Stimulated activated CD8-positive, alpha-beta memory T cell treated with anti-CD3 and anti-CD28 coated beads, Interleukin-7, amount 100 ng/mL, for 24 hours (primary cell): Measurements from ENCODE around the gene CRYBG2.
A peak's percentile ranks its signal among the peaks of the same experiment; 100 is the strongest.
"Not testable (repeated sequence)": the region's sequence is repeated elsewhere in the genome, so short reads cannot be mapped to it uniquely, and the experiment has no call there.

Experiments
- DNase-seq: peaks from one replicate; pipeline ENCODE4 v3.0.0-alpha.2; 2020; ENCODE audit warnings: low read depth

CRYBG2 gene

GRCh38 chr1:26350701-26351589 is 3.0 kb downstream of the CRYBG2 start:
- DNase-seq: no peak

GRCh38 chr1:26350343-26350700 is 3.6 kb downstream of the CRYBG2 start:
- DNase-seq: no peak

- no peak for DNase-seq
These were observed 4.1 kb downstream of the CRYBG2 start for GRCh38 chr1:26349877-26350244.

- DNase-seq: no peak
These were observed 4.6 kb downstream of the CRYBG2 start for GRCh38 chr1:26349188-26349876.

- DNase-seq: no peak
These were observed 7.5 kb downstream of the CRYBG2 start for GRCh38 chr1:26346274-26347033.

- DNase-seq: no peak
These were observed 8.2 kb downstream of the CRYBG2 start for GRCh38 chr1:26345718-26346117.

- no peak for DNase-seq
These were observed 9.6 kb downstream of the CRYBG2 start for GRCh38 chr1:26344147-26344920.

- no peak for DNase-seq
These were observed 13.9 kb downstream of the CRYBG2 start for GRCh38 chr1:26340047-26340481.

GRCh38 chr1:26338670-26339069 is 15.3 kb downstream of the CRYBG2 start:
- no peak for DNase-seq

- no peak for DNase-seq
These were observed 16.3 kb downstream of the CRYBG2 start for GRCh38 chr1:26337625-26338024.

GRCh38 chr1:26337206-26337535 is 16.8 kb downstream of the CRYBG2 start:
- no peak for DNase-seq

- peak; percentile 68 for DNase-seq
These were observed 17.3 kb downstream of the CRYBG2 start for GRCh38 chr1:26336477-26337205.

GRCh38 chr1:26335774-26336476 is 18.0 kb downstream of the CRYBG2 start:
- no peak for DNase-seq

- not testable (repeated sequence) for DNase-seq
These were observed 20.6 kb downstream of the CRYBG2 start for GRCh38 chr1:26333312-26333711.

GRCh38 chr1:26330276-26330675 is 23.7 kb downstream of the CRYBG2 start:
- DNase-seq: no peak

- DNase-seq: not testable (repeated sequence)
These were observed 24.6 kb downstream of the CRYBG2 start for GRCh38 chr1:26329380-26329779.

GRCh38 chr1:26328597-26328996 is 25.3 kb downstream of the CRYBG2 start:
- DNase-seq: no peak

- no peak for DNase-seq
These were observed 26.0 kb downstream of the CRYBG2 start for GRCh38 chr1:26327956-26328362.

GRCh38 chr1:26324550-26324949 is 29.4 kb downstream of the CRYBG2 start:
- DNase-seq: no peak

- DNase-seq: no peak
These were observed 30.5 kb downstream of the CRYBG2 start for GRCh38 chr1:26323382-26323781.

- DNase-seq: no peak
These were observed 31.9 kb downstream of the CRYBG2 start for GRCh38 chr1:26322042-26322331.
